ENCODE data around the gene RGMB.

RGMB gene

GRCh38 chr5:98787131-98787719 is 13.8 kb downstream of the RGMB start:
- no peak for DNase-seq

DNA sequence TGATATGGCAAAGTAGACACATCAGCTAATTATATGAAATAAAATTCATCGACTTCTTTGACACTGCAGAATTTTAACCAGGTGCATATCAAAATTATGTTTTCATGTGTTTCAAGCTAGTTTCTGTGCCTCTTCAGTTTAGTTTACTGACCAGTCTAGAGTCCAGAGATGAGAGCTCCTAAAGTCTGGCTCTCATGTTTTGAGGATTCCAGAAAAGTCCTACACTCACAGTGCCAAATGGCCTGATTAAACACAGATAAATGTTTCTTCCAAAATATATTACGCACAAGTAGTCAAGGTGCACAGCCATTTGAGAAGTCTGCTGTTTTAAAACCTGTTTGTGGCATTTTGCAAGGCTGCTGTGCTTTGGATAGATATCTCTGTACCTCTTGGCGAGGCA is 15.6 kb downstream of the RGMB start:
- DNase-seq, result no peak

DNA sequence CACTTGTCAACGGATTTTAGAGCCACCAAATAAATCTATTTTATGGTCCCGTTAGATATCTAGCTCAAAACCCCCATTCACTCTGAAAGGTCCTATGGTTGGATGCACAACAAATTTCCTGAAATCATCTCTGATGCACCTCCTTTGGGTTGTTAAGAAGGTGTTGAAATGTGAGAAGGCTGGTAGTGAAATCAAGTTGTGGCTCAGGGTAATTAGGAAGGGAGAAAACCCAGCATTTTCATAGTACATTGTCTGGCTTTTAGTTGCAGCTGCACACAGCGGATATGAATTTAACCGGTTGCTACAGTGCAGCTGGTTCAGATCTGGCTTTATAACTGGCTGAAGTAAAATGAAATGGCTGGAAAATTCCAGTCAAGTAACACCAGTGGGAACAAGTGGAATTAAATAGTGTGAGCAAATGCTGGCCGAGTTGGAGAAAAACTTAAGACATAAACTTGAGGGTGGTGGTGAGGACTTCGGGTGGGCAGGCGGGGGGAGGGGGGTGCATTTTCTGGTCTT is 17.6 kb downstream of the RGMB start:
- DNase-seq, result no peak

GRCh38 chr5:98791898-98792580 is 18.6 kb downstream of the RGMB start:
- DNase-seq, result no peak

- no peak for DNase-seq
Measured at GRCh38 chr5:98793223-98793622, 19.8 kb downstream of the RGMB start.

- no peak for DNase-seq
Measured at GRCh38 chr5:98794001-98794400, 20.5 kb downstream of the RGMB start.

- no peak for DNase-seq
Measured at GRCh38 chr5:98794414-98795080, 21.1 kb downstream of the RGMB start.

DNA sequence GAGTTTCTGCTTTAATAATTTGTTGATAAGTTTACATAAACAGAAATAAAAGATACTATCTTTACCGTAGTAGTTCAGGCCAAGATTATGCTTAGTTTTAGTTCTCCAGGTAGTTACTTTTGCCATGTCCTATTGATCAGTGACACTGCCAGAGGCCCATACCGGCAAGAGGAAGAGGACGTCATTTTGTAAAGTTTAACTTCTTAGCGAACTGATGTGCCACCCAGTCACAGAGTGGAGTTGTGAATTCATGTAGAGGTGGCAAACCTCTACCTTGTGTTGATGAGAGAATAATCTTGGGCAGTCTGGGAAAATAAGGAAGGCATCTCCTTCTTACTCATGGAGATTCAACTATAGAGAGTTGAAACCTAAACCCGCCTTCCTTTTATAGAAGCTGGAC is 21.8 kb downstream of the RGMB start:
- DNase-seq, result no peak

DNA sequence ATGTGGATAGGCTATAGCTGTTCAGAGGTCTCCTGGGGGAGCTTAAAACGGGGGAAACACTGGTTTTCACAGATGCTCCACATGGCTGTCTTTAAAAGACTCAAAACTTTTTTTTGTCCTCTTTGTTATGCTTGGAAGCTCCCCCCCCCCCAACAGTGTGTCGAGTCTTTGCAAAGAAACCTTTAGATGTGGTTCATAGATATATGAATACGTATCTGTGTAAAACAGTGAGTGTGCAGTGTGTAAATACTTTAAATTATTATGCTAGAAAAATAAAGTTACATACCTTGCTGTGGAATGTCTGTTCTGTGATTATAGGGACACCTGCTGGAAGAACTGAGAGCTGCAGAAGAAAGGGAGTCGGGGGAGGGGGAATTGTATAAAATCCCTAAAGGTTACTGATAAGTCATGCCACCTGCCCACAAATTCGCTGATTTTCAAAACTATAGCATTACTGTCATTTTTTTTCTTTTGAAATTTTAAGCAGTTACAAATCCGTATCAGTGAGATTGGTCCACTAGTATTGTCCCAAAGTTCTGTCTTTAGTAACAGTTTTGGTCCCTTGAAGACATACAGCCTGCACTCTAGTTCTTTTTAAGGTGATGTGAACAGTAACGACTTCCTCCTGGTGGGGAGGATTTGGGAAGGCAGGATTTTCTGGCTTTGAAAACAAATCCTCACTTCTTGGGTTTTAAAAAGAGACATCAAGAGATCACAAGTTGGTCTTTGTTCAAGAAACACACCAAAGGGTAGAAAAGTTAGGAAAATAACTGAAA is 22.9 kb downstream of the RGMB start:
- no peak for DNase-seq

DNA sequence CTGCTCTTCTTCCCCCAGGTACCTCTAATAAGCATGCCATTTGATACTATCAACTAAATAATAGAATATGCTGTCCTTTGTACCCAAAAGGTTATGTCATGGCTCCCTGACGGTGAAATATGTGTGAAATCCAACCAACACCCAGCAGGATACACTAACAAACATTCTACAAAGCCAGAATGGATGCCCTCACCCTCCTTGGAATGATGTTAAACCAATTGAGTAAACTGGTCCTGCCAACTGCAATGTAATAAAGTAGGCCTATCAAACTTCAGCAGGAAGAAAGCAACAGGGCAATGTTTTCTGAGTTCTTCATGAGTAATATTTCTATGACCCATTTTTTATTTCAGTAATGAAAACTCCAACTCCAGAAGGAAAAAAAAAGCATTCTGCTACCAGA is 24.9 kb downstream of the RGMB start:
- DNase-seq, result no peak

DNA sequence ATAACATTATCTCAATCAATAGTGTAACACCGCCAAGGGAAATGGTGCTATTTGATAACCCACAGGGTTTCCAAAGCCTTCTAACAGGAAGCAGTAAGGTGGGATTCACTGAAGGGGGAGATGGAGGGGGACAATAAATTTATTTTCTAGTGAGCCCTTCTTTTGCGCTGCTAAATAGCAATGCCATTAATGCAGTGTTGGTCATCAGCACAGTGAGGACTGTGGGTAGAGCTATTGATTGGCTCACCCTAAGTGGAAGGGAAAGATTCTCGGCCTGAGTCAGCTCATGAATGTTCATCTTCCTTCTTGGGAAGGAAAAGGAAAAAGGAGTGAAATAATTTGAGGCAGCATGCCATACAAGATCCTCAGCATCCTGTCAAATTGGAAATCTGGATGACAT is 25.4 kb downstream of the RGMB start:
- DNase-seq, result no peak

GRCh38 chr5:98804066-98804465 is 30.6 kb downstream of the RGMB start:
- no peak for DNase-seq

DNA sequence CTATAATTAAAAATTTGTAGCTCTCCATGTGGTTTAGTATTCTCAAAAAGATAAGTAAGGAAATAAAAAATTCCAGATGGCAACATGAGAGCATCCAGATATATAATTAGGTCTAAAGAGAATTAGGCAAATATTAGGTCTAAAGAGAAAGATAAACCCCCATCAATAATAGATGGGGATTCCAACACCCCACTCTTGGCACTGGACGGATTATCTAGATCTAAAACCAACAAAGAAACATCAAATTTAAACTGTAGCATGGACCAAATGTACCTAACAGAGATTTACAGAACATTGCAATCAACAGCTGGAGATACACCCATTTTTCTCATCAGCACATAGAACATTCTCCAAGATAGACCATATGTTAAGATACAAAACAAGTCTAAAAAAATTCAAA is 31.6 kb downstream of the RGMB start:
- DNase-seq, result no peak

DNA sequence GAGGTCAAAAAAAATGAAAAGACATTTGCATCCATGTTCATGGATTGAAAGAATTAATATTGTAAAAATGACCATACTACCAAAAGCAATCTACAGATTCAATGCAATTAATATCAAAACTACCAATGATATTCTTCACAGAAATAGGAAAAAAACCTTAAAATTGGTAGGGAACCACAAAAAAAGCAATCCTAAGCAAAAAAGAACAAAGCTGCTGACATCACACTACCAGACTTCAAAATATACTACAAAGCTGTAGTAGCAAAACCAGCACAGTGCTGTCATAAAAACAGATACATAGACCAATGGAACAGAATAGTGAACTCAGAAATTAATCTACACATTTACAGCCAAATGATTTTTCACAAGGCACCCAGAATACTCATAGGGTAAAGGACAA is 34.3 kb downstream of the RGMB start:
- DNase-seq, result no peak

GRCh38 chr5:98810206-98810605 is 36.7 kb downstream of the RGMB start:
- no peak for DNase-seq

- no peak for DNase-seq
Measured at GRCh38 chr5:98813755-98814154, 40.3 kb downstream of the RGMB start.

GRCh38 chr5:98816582-98817222 is 43.2 kb downstream of the RGMB start:
- DNase-seq, result no peak

GRCh38 chr5:98825582-98826375 is 52.3 kb downstream of the RGMB start:
- no peak for DNase-seq

DNA sequence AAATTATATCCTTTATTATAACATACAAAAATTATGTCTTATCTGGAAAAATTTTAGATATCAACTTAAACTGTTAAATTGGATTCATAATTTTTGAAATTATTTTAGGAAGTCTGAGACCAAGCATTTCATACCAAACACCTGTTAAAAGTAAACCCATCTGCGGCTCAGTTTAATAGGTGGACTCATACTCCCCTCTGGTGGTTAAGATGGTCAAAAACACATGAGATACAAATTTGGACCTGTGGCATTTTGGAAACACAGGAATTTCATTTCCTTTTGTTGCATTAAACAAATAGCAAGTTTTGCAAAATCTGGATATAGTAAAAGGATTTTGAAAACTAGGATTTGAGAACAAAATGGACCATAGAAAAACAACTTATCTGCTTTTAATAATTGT is 53.7 kb downstream of the RGMB start:
- no peak for DNase-seq

- DNase-seq, result no peak
Measured at GRCh38 chr5:98827588-98828284, 54.3 kb downstream of the RGMB start.

DNA sequence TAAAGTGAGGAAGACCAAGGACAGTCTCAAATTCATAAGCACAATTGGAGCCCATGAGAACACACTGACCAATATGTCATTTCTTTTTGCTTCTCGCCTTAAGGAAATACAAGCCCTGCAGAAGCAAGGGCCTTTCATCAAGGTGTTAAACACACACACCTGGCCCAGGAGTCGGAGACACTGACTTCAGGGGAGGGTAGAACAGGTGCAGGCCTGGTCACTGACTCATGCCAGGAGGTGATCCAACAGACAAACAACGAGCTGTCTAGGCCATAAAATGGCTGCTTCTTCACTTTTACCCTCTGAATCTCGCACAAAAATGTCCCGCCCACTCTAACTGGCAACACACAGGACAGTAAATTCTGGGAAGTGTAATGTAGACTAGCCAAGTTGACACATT is 62.7 kb downstream of the RGMB start:
- DNase-seq, result no peak

Measured in bone marrow (tissue), 2 donors.